GM12891 (cell line): Measurements from ENCODE around the gene U2SURP.
"Not testable (repeated sequence)": the region's sequence is repeated elsewhere in the genome, so short reads cannot be mapped to it uniquely, and the experiment has no call there.

Experiments
- POLR2A ChIP-seq: IDR thresholded peaks from 2 replicates; pipeline ENCODE4 v1.6.1; 2011; ENCODE audit warnings: low read depth, low read length, control low read depth
- POU2F2 ChIP-seq: IDR thresholded peaks from 2 replicates; pipeline ENCODE4 v1.6.1; 2011; ENCODE audit warnings: low read depth, mild to moderate bottlenecking, control low read depth, low read length, moderate library complexity
- TAF1 ChIP-seq: IDR thresholded peaks from 2 replicates; pipeline ENCODE4 v1.6.1; 2011; ENCODE audit warnings: low read depth, low read length, control low read depth

DNA sequence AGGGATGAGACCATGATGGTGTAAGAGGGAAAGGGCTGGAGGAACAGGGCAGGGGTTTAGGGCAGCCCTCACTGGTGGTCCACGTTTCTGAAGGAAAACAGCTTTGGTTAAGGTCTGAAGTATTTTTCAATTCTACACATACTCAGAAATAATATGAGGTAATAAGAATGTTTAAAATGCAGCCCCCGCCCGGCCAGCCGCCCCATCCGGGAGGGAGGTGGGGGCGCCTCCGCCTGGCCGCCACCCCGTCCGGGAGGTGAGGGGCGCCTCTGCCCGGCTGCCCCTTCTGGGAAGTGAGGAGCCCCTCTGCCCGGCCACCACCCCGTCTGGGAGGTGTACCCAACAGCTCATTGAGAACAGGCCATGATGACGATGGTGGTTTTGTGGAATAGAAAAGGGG lies 72.2 kb downstream of the U2SURP start:
- TF ChIP-seq POLR2A, TAF1, POU2F2: not testable (repeated sequence)
